Measurements from ENCODE around the gene RNF135.
"Not testable (repeated sequence)": the region's sequence is repeated elsewhere in the genome, so short reads cannot be mapped to it uniquely, and the experiment has no call there.

RNF135 gene, protein sequence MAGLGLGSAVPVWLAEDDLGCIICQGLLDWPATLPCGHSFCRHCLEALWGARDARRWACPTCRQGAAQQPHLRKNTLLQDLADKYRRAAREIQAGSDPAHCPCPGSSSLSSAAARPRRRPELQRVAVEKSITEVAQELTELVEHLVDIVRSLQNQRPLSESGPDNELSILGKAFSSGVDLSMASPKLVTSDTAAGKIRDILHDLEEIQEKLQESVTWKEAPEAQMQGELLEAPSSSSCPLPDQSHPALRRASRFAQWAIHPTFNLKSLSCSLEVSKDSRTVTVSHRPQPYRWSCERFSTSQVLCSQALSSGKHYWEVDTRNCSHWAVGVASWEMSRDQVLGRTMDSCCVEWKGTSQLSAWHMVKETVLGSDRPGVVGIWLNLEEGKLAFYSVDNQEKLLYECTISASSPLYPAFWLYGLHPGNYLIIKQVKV

DNA sequence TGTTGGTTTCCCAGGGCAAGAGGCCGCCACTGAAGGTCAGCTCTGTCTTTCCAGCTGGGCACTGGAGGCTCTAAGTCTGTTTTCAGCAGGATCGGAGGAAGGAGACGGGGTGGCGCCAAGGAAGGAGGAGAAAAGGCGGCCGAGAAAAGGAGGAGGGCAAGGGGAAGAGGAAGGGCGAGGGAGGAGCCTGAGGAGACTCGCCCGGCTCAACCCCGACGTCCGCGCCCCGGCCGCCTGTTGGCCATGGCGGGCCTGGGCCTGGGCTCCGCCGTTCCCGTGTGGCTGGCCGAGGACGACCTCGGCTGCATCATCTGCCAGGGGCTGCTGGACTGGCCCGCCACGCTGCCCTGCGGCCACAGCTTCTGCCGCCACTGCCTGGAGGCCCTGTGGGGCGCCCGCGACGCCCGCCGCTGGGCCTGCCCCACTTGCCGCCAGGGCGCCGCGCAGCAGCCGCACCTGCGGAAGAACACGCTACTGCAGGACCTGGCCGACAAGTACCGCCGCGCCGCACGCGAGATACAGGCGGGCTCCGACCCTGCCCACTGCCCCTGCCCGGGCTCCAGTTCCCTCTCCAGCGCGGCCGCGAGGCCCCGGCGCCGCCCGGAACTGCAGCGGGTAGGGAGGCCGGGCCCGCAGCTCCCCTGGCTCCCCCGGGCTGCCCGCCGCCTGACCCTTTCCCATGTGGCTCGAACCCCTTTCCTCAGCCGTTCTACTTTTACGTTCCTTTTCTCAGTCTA, at the start of gene RNF135:
Gene RNF135, plus strand, starts transcription at position 209 of the 737 bp plus-strand sequence. Its CDS starts 35 bp downstream, at position 244.
- Histone ChIP-seq H3K9ac (peak within 1 kb of the TSS; percentile 96), H3K36me3 (peaks cover 31% of the 10 kb centered on the region)

DNA sequence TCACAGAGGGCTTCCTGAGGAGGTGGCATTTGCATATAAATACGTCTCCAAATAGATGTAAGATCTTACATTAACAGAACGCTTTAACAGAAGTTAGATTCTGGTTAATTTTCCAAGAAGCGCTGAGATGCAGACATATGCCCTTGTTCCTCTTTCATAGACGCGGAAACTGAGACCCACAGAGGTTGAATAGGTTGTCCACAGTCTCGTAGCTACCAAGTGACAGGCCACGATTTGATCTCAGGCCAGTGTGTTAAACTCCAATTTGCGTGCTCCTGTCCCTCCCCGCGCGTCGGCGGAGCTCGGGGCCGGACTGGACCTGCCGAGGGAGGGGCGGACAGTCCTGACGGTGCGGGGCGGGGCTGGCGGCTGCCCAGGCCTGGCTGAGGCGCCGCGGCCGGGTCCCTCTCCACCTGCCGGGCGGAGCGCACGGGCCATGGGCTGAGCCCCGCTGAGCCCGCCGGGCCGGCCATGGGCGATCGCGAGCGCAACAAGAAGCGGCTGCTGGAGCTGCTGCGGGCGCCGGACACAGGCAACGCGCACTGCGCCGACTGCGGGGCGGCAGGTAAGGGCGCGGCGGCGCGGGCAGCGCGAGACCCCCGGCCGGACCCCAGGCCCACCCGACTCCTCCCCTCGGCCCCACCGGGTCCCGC, 49.2 kb upstream of the RNF135 start, which contains the start of gene ADAP2:
Gene ADAP2, plus strand, starts transcription at position 402 of the 653 bp plus-strand sequence. Its CDS starts 70 bp downstream, at position 472.
- Histone ChIP-seq H3K4me2 (no peak within 1 kb of the TSS), H3K9ac (no peak within 1 kb of the TSS), H3K27me3 (peaks cover 49% of the 10 kb centered on the region), H3K27ac (no peak within 1 kb of the TSS), H3K4me3 (no peak within 1 kb of the TSS), H3K36me3 (no peaks in the 10 kb centered on the region), H3K4me1 (no peaks in the 10 kb centered on the region), H3K9me3 (no peaks in the 10 kb centered on the region), H4K20me1 (0 out of 2 replicates have a peak, but pooled peaks cover 5% of the 10 kb centered on the region)
- no peak for TF ChIP-seq Cebpa-rat (IDR thresholded peaks at IDR 0.05)

More for the DNA sequence above, at the start of gene RNF135:
- Histone ChIP-seq H3K27ac (peak within 1 kb of the TSS; percentile 98), H3K27me3 (no peaks in the 10 kb centered on the region), H4K20me1 (no peaks in the 10 kb centered on the region), H3K4me2 (peak within 1 kb of the TSS; percentile 85), H3K4me3 (peak within 1 kb of the TSS; percentile 82), H3K9me3 (peaks cover 24% of the 10 kb centered on the region), H3K4me1 (peaks cover 35% of the 10 kb centered on the region)
- no peak for TF ChIP-seq Cebpa-rat (IDR thresholded peaks at IDR 0.05)

DNA sequence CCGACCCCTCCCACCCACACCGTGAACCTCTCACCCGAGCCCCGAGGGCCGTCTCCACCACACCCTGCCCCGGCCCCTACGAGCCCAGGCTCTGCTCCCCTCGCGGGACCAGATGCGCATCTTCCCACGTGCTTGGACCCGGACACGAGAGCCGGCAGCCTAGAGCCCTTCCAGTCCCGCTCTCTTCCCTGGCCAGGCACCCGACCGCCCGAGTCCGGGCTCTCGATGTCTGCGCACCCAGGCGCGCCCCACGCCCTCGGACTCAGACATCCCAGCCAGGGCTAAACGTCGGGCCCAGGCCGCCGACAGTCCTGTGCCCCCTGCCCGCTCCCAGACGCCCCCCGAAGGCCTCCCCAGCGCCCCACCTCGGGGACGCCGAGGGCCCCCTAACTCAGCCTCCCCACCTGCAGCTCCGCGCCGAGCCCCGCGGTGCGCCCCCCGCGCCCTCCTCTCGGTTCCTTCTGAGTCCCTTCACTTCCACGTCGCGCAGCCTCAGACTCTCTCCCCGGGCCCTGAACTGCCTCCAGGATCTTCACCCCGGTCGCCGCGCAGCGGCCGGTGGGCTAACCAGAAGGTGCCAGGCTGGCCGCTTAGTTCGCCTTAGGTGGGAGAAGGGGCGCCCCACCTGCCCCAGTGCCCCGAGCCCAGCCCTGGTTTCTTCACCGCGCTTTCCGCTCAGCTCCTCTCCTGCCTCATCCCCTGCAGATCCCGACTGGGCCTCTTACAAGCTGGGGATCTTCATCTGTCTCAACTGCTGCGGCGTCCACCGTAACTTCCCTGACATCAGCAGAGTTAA, 48.4 kb upstream of the RNF135 start:
- Histone ChIP-seq H3K4me3 (no peak overlapping the region), H4K20me1 (0 out of 2 replicates have a peak, but pooled peaks cover 5% of the 10 kb centered on the region), H3K9ac (no peak overlapping the region), H3K4me1 (no peaks in the 10 kb centered on the region), H3K27me3 (peaks cover 49% of the 10 kb centered on the region), H3K36me3 (no peaks in the 10 kb centered on the region), H3K4me2 (no peak overlapping the region), H3K27ac (no peak overlapping the region), H3K9me3 (no peaks in the 10 kb centered on the region)
- TF ChIP-seq Cebpa-rat (IDR thresholded peaks at IDR 0.05), result no peak

DNA sequence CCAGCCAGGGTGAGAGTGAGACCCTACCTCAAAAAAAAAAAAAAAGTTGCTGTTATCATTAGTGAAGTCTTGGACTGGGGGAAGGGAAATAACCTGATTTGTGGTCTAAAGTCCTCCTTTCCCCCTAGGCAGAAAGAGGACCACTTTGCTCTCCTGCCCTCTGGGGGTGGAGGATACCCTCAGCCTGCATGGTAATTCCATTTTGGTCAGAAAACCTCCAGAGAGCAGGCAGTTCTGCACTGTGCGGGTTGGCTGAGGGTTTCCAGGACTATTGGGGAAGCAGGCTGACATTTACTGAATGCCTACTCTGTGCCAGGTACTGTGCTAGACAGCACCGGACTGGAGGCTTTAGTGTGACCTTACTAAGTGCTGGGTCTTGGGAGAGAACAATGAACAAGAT, 46.5 kb upstream of the RNF135 start:
- Histone ChIP-seq H3K4me3 (no peak overlapping the region), H4K20me1 (0 out of 2 replicates have a peak, but pooled peaks cover 5% of the 10 kb centered on the region), H3K9me3 (no peaks in the 10 kb centered on the region), H3K27me3 (peaks cover 49% of the 10 kb centered on the region), H3K9ac (no peak overlapping the region), H3K27ac (no peak overlapping the region), H3K4me2 (no peak overlapping the region), H3K4me1 (no peaks in the 10 kb centered on the region), H3K36me3 (no peaks in the 10 kb centered on the region)
- TF ChIP-seq Cebpa-rat (IDR thresholded peaks at IDR 0.05), result no peak

DNA sequence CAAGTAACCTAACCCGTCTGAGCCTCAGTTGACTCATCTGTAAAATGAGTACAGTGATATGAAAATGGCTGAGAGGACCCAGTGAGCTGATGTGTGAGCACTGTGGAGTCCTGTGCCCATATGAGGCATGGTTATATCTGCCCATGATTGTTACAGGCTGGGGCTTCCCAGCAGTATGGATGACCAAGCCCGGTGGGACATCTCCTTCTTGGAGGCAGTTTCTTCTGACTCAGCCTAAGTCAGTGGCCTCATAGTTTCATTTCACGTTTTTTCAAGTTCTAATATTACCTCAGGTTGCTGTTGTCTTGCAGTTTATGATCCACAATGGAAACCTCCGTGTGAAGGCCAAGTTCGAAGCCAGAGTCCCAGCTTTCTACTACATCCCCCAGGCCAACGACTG, 44.3 kb upstream of the RNF135 start:
- H3K4me3 ChIP-seq, result no peak overlapping the region
- no peak for TF ChIP-seq Cebpa-rat (IDR thresholded peaks at IDR 0.05)
- H3K27ac ChIP-seq, result no peak overlapping the region
- H4K20me1 ChIP-seq, result no peaks in the 10 kb centered on the region
- H3K36me3 ChIP-seq, result no peaks in the 10 kb centered on the region
- H3K27me3 ChIP-seq, result peaks cover 33% of the 10 kb centered on the region
- H3K9ac ChIP-seq, result no peak overlapping the region
- H3K9me3 ChIP-seq, result no peaks in the 10 kb centered on the region
- H3K4me1 ChIP-seq, result no peaks in the 10 kb centered on the region
- H3K4me2 ChIP-seq, result no peak overlapping the region

DNA sequence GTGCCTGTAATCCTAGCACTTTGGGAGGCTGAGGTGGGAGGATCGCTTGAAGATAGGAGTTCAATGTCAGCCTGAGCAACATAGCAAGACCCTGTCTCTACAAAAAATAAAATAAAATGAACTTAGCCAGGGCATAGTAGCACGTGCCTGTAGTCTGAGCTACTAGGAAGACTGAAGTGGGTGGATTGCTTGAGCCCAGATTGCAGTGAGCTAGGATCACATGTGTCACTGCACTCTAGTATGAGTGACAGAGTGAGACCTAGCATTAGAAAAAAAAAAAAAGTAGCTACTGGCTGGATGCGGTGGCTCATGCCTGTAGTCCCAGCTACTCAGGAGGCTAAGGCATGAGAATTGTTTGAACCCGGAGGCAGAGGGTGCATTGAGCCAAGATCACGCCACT, 43.1 kb upstream of the RNF135 start:
- H3K9me3 ChIP-seq, result no peaks in the 10 kb centered on the region
- no peak overlapping the region for H3K4me3 ChIP-seq
- H4K20me1 ChIP-seq, result no peaks in the 10 kb centered on the region
- H3K9ac ChIP-seq, result no peak overlapping the region
- no peaks in the 10 kb centered on the region for H3K4me1 ChIP-seq
- peaks cover 20% of the 10 kb centered on the region for H3K27me3 ChIP-seq
- TF ChIP-seq Cebpa-rat (IDR thresholded peaks at IDR 0.05), result no peak
- H3K36me3 ChIP-seq, result no peaks in the 10 kb centered on the region
- no peak overlapping the region for H3K4me2 ChIP-seq
- no peak overlapping the region for H3K27ac ChIP-seq

DNA sequence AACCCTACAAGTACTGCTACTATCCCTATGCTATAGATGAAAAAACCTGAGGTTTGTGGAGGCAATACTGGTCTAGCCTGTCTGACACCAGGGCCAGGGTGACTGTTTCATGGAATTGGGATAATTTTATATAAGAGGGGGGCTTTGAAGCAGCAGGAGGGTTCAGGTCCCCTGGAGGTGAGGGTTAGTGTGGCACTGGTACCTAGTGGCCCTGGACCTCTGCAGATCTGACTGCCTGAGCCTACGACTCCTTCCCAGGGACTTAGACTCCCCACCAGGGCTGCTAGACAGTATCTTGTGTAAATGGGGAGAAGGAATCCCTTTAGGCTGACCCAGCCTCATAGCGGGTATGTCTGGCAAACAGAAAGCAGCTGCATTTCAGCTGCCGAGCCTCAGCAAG, 42.3 kb upstream of the RNF135 start:
- Histone ChIP-seq H3K36me3 (no peaks in the 10 kb centered on the region), H3K4me2 (no peak overlapping the region), H3K9ac (no peak overlapping the region), H3K9me3 (no peaks in the 10 kb centered on the region), H4K20me1 (no peaks in the 10 kb centered on the region), H3K4me3 (no peak overlapping the region), H3K4me1 (no peaks in the 10 kb centered on the region), H3K27me3 (peaks cover 12% of the 10 kb centered on the region), H3K27ac (no peak overlapping the region)
- no peak for TF ChIP-seq Cebpa-rat (IDR thresholded peaks at IDR 0.05)

DNA sequence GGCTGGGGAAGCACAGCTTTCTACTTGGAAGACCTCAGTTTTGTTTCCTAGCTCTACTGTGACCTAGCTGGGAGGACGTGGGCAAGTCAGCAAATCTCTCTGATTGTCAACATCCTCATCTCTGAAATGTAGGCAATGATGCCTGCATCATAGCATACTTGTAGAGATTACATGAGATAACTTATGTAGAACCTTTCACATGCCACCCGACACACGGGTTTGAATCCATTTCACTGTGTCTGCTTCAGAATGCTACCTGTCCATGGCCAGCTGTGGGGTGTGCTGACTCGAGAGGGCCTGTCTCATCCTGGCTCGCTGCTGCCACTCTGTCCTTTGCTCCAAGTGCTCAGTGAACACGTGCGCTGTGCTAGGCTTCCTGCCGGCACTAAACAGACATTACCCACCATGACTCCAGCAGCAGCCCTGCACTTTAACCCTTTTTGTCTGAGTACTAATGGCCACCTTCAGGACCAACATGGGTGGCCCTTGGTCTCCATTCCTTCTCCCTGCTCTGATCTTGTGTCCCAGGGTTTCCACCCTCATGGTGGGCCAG, 41.7 kb upstream of the RNF135 start:
- no peaks in the 10 kb centered on the region for H3K4me1 ChIP-seq
- H3K4me3 ChIP-seq, result no peak overlapping the region
- peaks cover 6% of the 10 kb centered on the region; the same call in 1 of the 2 replicates for H3K27me3 ChIP-seq
- no peaks in the 10 kb centered on the region for H4K20me1 ChIP-seq
- no peak overlapping the region for H3K4me2 ChIP-seq
- H3K27ac ChIP-seq, result no peak overlapping the region
- H3K36me3 ChIP-seq, result no peaks in the 10 kb centered on the region
- H3K9me3 ChIP-seq, result no peaks in the 10 kb centered on the region
- no peak for TF ChIP-seq Cebpa-rat (IDR thresholded peaks at IDR 0.05)
- H3K9ac ChIP-seq, result no peak overlapping the region

DNA sequence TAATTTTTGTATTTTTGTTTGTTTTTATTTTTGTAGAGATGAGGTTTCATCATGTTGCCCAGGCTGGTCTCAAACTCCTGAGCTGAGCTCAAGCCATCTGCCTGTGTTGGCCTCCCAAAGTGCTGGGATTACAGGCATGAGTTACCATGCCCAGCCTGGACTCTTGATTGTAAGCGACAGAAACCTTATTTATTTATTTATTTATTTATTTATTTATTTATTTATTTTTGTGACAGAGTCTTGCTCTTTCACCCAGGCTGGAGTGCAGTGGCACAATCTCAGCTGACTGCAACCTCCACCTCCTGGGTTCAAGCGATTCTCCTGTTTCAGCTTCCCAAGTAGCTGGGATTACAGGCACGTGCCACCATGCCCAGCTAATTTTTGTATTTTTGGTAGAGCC, 41.0 kb upstream of the RNF135 start:
- H4K20me1 ChIP-seq, H3K4me3 ChIP-seq, H3K27ac ChIP-seq, H3K4me2 ChIP-seq, H3K9ac ChIP-seq, H3K9me3 ChIP-seq, H3K27me3 ChIP-seq, H3K36me3 ChIP-seq, H3K4me1 ChIP-seq: not testable (repeated sequence)

All from BLaER1 (cell line).